ENCODE measurements around the gene NGEF. TPM values are rescaled to one million over a fixed set of nuclear protein-coding genes. Genes with fewer than 3 reads are reported as not detected.

Gene NGEF
- total and polyA plus RNA-seq, 8 donors = 0.26 to 3.6 (median 1.4) TPM

DNA sequence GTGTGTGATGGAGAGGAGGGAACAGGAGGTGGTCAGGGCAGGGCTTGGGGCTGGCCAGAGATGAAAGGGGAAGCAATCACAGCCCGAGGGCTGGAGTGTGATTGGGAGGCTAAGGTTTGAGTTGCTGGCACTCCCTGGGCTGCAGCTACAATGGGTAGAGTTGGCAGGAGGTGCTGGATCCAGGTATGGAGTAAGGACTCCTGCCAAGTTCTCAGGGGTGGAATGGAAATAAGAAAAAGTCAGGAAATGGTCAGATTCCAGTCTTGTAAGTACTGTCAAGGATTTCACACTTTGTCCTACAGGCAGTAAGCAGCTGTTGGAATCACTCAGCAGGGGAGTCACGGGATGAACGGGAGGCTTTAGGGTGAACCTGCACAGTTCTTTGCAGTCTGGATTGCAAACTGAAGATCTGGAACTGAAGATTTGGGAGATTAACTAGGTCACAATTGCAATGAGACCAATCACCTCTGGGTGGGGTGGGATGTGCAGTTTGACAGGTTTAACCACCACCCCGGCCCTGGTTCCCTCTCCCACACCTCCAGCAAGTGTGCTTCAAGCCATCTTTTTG lies 36.2 kb upstream of the NGEF start:
- TF ChIP-seq, protein P1, sequence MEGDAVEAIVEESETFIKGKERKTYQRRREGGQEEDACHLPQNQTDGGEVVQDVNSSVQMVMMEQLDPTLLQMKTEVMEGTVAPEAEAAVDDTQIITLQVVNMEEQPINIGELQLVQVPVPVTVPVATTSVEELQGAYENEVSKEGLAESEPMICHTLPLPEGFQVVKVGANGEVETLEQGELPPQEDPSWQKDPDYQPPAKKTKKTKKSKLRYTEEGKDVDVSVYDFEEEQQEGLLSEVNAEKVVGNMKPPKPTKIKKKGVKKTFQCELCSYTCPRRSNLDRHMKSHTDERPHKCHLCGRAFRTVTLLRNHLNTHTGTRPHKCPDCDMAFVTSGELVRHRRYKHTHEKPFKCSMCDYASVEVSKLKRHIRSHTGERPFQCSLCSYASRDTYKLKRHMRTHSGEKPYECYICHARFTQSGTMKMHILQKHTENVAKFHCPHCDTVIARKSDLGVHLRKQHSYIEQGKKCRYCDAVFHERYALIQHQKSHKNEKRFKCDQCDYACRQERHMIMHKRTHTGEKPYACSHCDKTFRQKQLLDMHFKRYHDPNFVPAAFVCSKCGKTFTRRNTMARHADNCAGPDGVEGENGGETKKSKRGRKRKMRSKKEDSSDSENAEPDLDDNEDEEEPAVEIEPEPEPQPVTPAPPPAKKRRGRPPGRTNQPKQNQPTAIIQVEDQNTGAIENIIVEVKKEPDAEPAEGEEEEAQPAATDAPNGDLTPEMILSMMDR (IDR thresholded peaks at IDR 0.05) = no peak
- ATAC-seq = no peak
- Histone ChIP-seq H3K36me3 (no peaks in the 10 kb centered on the region), H3K9me3 (no peaks in the 10 kb centered on the region), H3K4me3 (no peak overlapping the region), H3K27me3 (no peaks in the 10 kb centered on the region), H3K4me1 (peaks cover 6 to 16% of the 10 kb centered on the region in 2 donors), H3K27ac (no peak overlapping the region)
- DNase-seq = no peak
- intact Hi-C loops (cut with DNase I) = no loop called here

GRCh38 chr2:233048569-233049193 lies 35.6 kb upstream of the NGEF start:
- intact Hi-C loops (cut with DNase I) = no loop called here
- TF ChIP-seq, protein P1 (IDR thresholded peaks at IDR 0.05) = no peak
- ATAC-seq = no peak
- no peaks in the 10 kb centered on the region for H3K27me3 ChIP-seq
- H3K36me3 ChIP-seq = no peaks in the 10 kb centered on the region
- DNase-seq = no peak
- no peak overlapping the region for H3K4me3 ChIP-seq
- H3K27ac ChIP-seq = no peak overlapping the region
- H3K4me1 ChIP-seq = peaks cover 0 to 10% of the 10 kb centered on the region in 2 donors
- no peaks in the 10 kb centered on the region for H3K9me3 ChIP-seq

DNA sequence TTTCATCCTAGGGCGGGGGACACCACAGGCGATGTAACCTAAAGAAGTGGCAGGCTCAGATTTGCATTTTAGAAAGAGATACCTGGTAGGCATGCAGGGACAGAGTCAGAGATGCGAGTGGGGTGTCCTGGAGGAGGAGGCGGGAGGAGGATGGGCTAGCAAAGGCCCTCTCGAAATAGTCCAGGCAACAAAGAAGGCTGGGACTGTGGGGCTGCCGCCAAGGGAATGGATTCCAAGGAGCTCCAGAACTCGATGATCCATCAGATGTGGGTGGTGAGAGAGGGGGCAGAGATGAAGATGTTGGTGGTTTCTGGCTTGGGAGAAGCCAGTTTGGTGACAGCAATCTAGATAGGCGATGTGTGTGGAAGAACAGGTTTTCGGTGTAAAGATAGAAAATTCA lies 34.6 kb upstream of the NGEF start:
- intact Hi-C loops (cut with DNase I) = no loop called here
- H3K27ac ChIP-seq = no peak overlapping the region
- no peaks in the 10 kb centered on the region for H3K36me3 ChIP-seq
- peaks cover 0 to 7% of the 10 kb centered on the region in 2 donors for H3K4me1 ChIP-seq
- TF ChIP-seq, protein P1 (IDR thresholded peaks at IDR 0.05) = no peak
- H3K9me3 ChIP-seq = no peaks in the 10 kb centered on the region
- ATAC-seq = no peak
- DNase-seq = no peak
- no peaks in the 10 kb centered on the region for H3K27me3 ChIP-seq
- H3K4me3 ChIP-seq = no peak overlapping the region

- TF ChIP-seq, protein P1 (IDR thresholded peaks at IDR 0.05) = no peak
- ATAC-seq = no peak
- intact Hi-C loops (cut with DNase I) = no loop called here
Measured at GRCh38 chr2:233047206-233047605, 34.1 kb upstream of the NGEF start.

GRCh38 chr2:233044974-233045605 lies 32.0 kb upstream of the NGEF start:
- H3K27ac ChIP-seq = no peak overlapping the region
- H3K4me1 ChIP-seq = no peaks in the 10 kb centered on the region
- intact Hi-C loops (cut with DNase I) = no loop called here
- no peaks in the 10 kb centered on the region for H3K27me3 ChIP-seq
- H3K9me3 ChIP-seq = no peaks in the 10 kb centered on the region
- H3K36me3 ChIP-seq = no peaks in the 10 kb centered on the region
- ATAC-seq = no peak
- no peak overlapping the region for H3K4me3 ChIP-seq
- no peak for DNase-seq
- TF ChIP-seq, protein P1 (IDR thresholded peaks at IDR 0.05) = no peak

More at GRCh38 chr2:233047206-233047605, 34.1 kb upstream of the NGEF start:
- Histone ChIP-seq H3K27ac (no peak overlapping the region), H3K27me3 (no peaks in the 10 kb centered on the region), H3K4me3 (no peak overlapping the region), H3K9me3 (no peaks in the 10 kb centered on the region), H3K36me3 (no peaks in the 10 kb centered on the region), H3K4me1 (peaks cover 0 to 7% of the 10 kb centered on the region in 2 donors)
- no peak for DNase-seq

Data from left lung (tissue), 10 donors.